ENCODE data around the gene RHBDD1.

GRCh38 chr2:226868331-226869162 lies 32.7 kb downstream of the RHBDD1 start:
- TF ChIP-seq CTCF (IDR thresholded peaks at IDR 0.05; ENCODE audit: insufficient read depth, low read length, poor library complexity, severe bottlenecking) = no peak
- TF ChIP-seq EZH2phosphoT487 (conservative IDR thresholded peaks at IDR 0.05; ENCODE audit: low read length) = no peak

All from SU-DHL-6 (cell line).